Measurements from ENCODE around the gene WDR83. TPM values are rescaled to one million over a fixed set of nuclear protein-coding genes. Genes with fewer than 3 reads are reported as not detected.

The WDR83 gene
- total RNA-seq, 1 donor from 2014 or later, result 13.2 TPM

DNA sequence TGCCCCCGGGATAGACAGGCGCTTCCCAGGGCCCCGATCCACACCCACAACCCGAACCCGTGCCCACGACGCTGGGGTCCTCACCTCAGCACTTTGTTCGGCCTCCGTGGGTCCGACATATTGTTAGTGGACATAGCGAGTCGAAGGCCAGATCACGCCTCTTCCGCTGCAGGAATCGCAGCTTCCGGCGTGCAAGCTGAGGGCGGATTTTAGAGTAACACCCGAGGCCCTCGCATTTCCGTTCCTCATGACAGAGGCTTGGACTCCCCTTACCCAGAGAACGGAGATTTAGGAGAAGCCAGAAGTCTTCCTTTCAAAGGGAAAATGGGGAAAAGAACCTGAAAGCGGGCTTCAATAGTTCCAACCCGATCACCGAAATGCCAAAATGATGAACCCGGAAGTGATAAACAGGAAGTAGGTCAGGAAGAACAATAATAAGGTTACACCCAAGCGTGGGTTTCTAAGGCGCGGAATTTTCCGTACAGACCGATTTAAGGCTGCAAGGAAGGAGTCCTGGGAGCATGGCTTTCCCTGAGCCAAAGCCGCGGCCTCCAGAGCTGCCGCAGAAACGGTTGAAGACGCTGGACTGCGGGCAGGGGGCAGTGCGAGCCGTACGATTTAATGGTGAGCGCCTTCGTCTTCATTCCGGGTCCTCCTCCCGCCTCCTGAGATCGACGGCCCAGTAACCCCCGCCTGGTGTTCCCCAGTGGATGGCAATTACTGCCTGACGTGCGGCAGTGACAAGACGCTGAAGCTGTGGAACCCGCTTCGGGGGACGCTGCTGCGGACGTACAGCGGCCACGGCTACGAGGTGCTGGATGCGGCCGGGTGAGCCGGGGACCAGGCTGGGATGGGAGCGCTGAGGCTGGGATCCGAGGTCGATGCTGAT lies 2.9 kb downstream of the WDR83 start:
- peak overlapping the region; percentile 98 for H3K4me3 Mint-ChIP-seq (ENCODE audit: unreplicated experiment)
- H3K27ac Mint-ChIP-seq (ENCODE audit: unreplicated experiment), result peak overlapping the region; percentile 97
- H3K9me3 Mint-ChIP-seq (ENCODE audit: unreplicated experiment), result no peaks in the 10 kb centered on the region
- H3K36me3 Mint-ChIP-seq (ENCODE audit: low read depth, unreplicated experiment), result peaks cover 28% of the 10 kb centered on the region
- H3K27me3 Mint-ChIP-seq (ENCODE audit: unreplicated experiment), result peaks cover 26% of the 10 kb centered on the region
- TF ChIP-seq CTCF (IDR thresholded peaks at IDR 0.05; ENCODE audit: unreplicated experiment), result no peak
- H3K4me1 Mint-ChIP-seq (ENCODE audit: unreplicated experiment), result peaks cover 42% of the 10 kb centered on the region
- peak; percentile 72 for DNase-seq (ENCODE audit: low spot score)

DNA sequence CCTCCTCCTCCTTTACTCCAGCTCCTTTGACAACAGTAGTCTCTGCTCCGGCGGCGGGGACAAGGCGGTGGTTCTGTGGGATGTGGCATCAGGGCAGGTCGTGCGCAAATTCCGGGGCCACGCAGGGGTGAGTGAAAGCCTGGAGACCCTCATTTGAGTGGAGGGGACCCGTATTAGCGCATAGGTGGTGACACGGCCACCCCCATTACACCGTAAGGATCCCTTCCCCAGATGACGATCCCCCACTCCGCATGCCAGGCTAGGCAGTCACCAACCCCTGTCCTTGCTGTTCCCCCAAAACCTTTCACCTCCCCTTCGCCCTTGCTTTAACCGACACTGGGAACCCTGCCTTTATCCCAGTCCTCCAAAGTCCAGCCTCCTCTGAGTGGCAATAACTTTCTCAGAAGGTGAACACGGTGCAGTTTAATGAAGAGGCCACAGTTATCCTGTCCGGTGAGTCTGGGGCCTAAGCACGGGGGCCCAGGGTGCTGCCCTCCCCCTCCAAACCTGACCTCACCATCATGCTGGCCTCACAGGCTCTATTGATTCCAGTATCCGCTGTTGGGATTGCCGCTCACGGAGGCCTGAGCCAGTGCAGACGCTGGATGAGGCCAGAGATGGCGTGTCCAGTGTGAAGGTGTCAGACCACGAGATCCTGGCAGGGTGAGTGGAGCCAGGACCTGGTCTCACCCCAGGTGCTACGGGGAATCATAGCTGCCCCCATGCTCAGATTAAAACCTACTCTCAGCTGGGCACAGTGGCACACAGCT lies 3.7 kb downstream of the WDR83 start:
- DNase-seq (ENCODE audit: low spot score), result no peak
- Mint-ChIP-seq H3K36me3 (ENCODE audit: low read depth, unreplicated experiment) (peaks cover 31% of the 10 kb centered on the region), H3K27me3 (ENCODE audit: unreplicated experiment) (peaks cover 29% of the 10 kb centered on the region), H3K4me1 (ENCODE audit: unreplicated experiment) (peaks cover 45% of the 10 kb centered on the region), H3K27ac (ENCODE audit: unreplicated experiment) (peak overlapping the region; percentile 97), H3K4me3 (ENCODE audit: unreplicated experiment) (peak overlapping the region; percentile 98), H3K9me3 (ENCODE audit: unreplicated experiment) (no peaks in the 10 kb centered on the region)
- no peak for TF ChIP-seq CTCF (IDR thresholded peaks at IDR 0.05; ENCODE audit: unreplicated experiment)

DNA sequence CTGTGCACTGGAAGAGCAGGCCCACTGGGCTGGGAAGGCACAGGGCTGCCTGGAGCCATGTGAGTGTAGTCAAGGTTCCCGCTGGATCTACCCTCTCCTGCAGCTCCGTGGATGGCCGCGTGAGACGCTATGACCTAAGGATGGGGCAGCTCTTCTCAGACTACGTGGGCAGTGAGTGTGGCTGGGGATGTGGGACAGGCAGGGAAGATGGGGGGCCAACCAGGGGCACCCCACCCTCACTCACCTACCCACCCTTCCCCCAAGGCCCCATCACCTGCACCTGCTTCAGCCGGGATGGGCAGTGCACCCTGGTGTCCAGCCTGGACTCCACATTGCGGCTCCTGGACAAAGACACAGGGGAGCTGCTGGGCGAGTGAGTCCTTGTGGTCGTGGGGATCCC lies 6.1 kb downstream of the WDR83 start:
- no peak for DNase-seq (ENCODE audit: low spot score)
- no peaks in the 10 kb centered on the region for H3K9me3 Mint-ChIP-seq (ENCODE audit: unreplicated experiment)
- H3K4me3 Mint-ChIP-seq (ENCODE audit: unreplicated experiment), result no peak overlapping the region
- peaks cover 23% of the 10 kb centered on the region for H3K27me3 Mint-ChIP-seq (ENCODE audit: unreplicated experiment)
- H3K4me1 Mint-ChIP-seq (ENCODE audit: unreplicated experiment), result peaks cover 31% of the 10 kb centered on the region
- no peak for TF ChIP-seq CTCF (IDR thresholded peaks at IDR 0.05; ENCODE audit: unreplicated experiment)
- H3K36me3 Mint-ChIP-seq (ENCODE audit: low read depth, unreplicated experiment), result peaks cover 35% of the 10 kb centered on the region
- no peak overlapping the region for H3K27ac Mint-ChIP-seq (ENCODE audit: unreplicated experiment)

DNA sequence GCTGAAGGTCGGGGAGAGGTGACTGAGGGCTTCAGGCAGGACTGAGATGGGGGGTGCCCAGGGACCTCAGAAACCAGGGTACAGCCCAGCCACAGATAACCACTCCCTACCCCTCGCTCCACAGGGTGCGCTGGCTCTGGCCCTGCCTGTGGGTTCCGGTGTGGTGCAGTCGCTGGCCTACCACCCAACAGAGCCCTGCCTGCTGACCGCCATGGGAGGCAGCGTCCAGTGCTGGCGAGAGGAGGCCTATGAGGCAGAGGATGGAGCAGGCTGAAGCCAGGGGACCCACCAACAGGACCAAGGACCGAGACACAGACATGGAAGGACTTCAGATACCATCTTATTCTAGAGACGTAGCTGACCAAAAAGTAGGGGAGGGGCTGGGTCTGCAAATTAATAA lies 8.8 kb downstream of the WDR83 start:
- Mint-ChIP-seq H3K4me1 (ENCODE audit: unreplicated experiment) (peaks cover 18% of the 10 kb centered on the region), H3K9me3 (ENCODE audit: unreplicated experiment) (no peaks in the 10 kb centered on the region), H3K36me3 (ENCODE audit: low read depth, unreplicated experiment) (peaks cover 35% of the 10 kb centered on the region), H3K27ac (ENCODE audit: unreplicated experiment) (no peak overlapping the region), H3K4me3 (ENCODE audit: unreplicated experiment) (no peak overlapping the region), H3K27me3 (ENCODE audit: unreplicated experiment) (peaks cover 19% of the 10 kb centered on the region)
- TF ChIP-seq CTCF (IDR thresholded peaks at IDR 0.05; ENCODE audit: unreplicated experiment), result no peak
- no peak for DNase-seq (ENCODE audit: low spot score)
